ENCODE data around the gene NSD1. TPM values are rescaled to one million over a fixed set of nuclear protein-coding genes. Genes with fewer than 3 reads are reported as not detected.

Gene NSD1
- total and polyA plus RNA-seq, 2 of the 4 experiments (the other 2 are of a cell fraction) = 7.7 to 31.0 TPM

DNA sequence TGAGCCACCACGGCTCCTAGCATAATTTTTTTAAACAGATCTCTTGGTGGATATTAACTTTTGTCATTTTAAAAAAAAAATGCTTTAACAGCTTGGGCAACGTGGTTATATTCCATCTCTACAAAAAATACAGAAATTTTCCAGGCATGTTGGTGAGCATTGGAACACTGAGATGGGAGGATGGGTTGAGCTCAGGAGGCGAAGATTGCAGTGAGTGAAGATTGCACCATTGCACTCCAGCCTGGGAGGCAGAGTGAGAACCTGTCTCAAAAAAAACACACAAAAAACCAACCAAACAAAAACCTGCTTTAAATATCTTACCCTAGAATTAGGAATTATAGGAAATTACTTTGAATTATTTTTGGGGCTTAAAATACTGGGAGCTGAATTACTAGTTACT lies 55.2 kb downstream of the NSD1 start:
- Histone ChIP-seq H3K18ac (ENCODE audit: low read depth, low read length) (no peak overlapping the region), H4K5ac (ENCODE audit: low read depth, low read length) (no peak overlapping the region), H4K20me1 (ENCODE audit: insufficient read depth, low read length) (peaks cover 3% of the 10 kb centered on the region; the same call in 1 of the 2 replicates), H3K4me1 (ENCODE audit: control insufficient read depth, insufficient read depth, low read length) (peaks cover 4% of the 10 kb centered on the region), H3K14ac (replicated peaks; ENCODE audit: low read depth, low read length) (no peak overlapping the region), H3K27me3 (ENCODE audit: control insufficient read depth, insufficient read depth, low read length) (no peaks in the 10 kb centered on the region), H3K27ac (ENCODE audit: insufficient read depth, low read length) (no peak overlapping the region), H2AFZ (replicated peaks; ENCODE audit: low read length, poor library complexity) (no peak overlapping the region), H2BK20ac (ENCODE audit: low read depth, low read length) (no peak overlapping the region), H2BK15ac (ENCODE audit: low read depth, low read length) (no peak overlapping the region), H3K9me1 (ENCODE audit: insufficient read depth, low read length) (no peaks in the 10 kb centered on the region), H4K8ac (ENCODE audit: low read depth in 2 of 2, low read length in 2 of 2) (no peak overlapping the region), H3K36me3 (ENCODE audit: control insufficient read depth, insufficient read depth, low read length) (peaks cover 9% of the 10 kb centered on the region), H3K79me1 (ENCODE audit: low read depth in 1 of 2, low read length in 2 of 2) (peaks cover 25 to 45% of the 10 kb centered on the region in 2 experiments), H3K4ac (ENCODE audit: low read depth, low read length) (no peak overlapping the region), H3K4me2 (ENCODE audit: low read depth, low read length) (no peak overlapping the region), H3K56ac (ENCODE audit: extremely low read depth, insufficient read depth, low read length) (no peak overlapping the region), H3K23ac (ENCODE audit: low read depth, low read length) (no peak overlapping the region), H2BK120ac (ENCODE audit: low read depth, low read length) (no peak overlapping the region), H2BK5ac (ENCODE audit: low read depth, low read length, poor library complexity, severe bottlenecking) (no peak overlapping the region), H2AK9ac (replicated peaks; ENCODE audit: low read depth, low read length, poor library complexity) (no peak overlapping the region), H3K9ac (ENCODE audit: low read depth, low read length) (no peak overlapping the region), H3K4me3 (ENCODE audit: insufficient read depth, low read depth, low read length) (no peak overlapping the region), H4K91ac (ENCODE audit: insufficient read depth, low read depth, low read length) (no peak overlapping the region), H2AK5ac (ENCODE audit: low read depth, low read length) (peak overlapping the region; percentile 27; the same call in 1 of the 2 replicates), H3K9me3 (ENCODE audit: control insufficient read depth, insufficient read depth, low read length) (no peaks in the 10 kb centered on the region)
- no TSS peak for BruUV-seq (replicated peaks)
- DNase-seq (no peak), ATAC-seq (ENCODE audit: low read depth) (no peak)
- intact Hi-C loops (cut with micrococcal nuclease) = loop anchor here (5.0 kb wide), 1 partner anchor 36 kb away; no protein-coding TSS in a partner anchor
- TF ChIP-seq BHLHE40 (IDR thresholded peaks at IDR 0.05; ENCODE audit: low read depth, low read length) (no peak), NFE2L2 (IDR thresholded peaks at IDR 0.05; ENCODE audit: low read depth, low read length) (no peak), RAD21 (IDR thresholded peaks at IDR 0.05; ENCODE audit: low read length) (no peak), RCOR1 (IDR thresholded peaks at IDR 0.05; ENCODE audit: insufficient replicate concordance, low read length) (no peak), MXI1 (IDR thresholded peaks at IDR 0.05; ENCODE audit: borderline replicate concordance, low read depth, low read length) (no peak), FOS (IDR thresholded peaks at IDR 0.05; ENCODE audit: low read depth, low read length) (no peak)
- TF ChIP-seq, protein P1, sequence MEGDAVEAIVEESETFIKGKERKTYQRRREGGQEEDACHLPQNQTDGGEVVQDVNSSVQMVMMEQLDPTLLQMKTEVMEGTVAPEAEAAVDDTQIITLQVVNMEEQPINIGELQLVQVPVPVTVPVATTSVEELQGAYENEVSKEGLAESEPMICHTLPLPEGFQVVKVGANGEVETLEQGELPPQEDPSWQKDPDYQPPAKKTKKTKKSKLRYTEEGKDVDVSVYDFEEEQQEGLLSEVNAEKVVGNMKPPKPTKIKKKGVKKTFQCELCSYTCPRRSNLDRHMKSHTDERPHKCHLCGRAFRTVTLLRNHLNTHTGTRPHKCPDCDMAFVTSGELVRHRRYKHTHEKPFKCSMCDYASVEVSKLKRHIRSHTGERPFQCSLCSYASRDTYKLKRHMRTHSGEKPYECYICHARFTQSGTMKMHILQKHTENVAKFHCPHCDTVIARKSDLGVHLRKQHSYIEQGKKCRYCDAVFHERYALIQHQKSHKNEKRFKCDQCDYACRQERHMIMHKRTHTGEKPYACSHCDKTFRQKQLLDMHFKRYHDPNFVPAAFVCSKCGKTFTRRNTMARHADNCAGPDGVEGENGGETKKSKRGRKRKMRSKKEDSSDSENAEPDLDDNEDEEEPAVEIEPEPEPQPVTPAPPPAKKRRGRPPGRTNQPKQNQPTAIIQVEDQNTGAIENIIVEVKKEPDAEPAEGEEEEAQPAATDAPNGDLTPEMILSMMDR (conservative IDR thresholded peaks at IDR 0.05; ENCODE audit: low read depth, low read length) = no peak
- dilution Hi-C loops (cut with HindIII; ENCODE audit: low sequenced_read_pairs, unreplicated experiment) = no loop called here
- ChIA-PET CTCF (no interaction called here), POLR2A (ENCODE audit: unreplicated experiment) (no interaction called here)
- in situ Hi-C loops (cut with MboI; ENCODE audit: low sequenced_read_pairs) = no loop called here
- no CpG with 5 or more reads among the region's 3 CpGs for WGBS, 2 experiments (ENCODE audit: extremely low coverage in 2 of 2, insufficient read length in 1 of 2)

Data from IMR-90 (cell line).